ENCODE measurements around the gene GART.
"Not testable (repeated sequence)": the region's sequence is repeated elsewhere in the genome, so short reads cannot be mapped to it uniquely, and the experiment has no call there.

The GART gene

DNA sequence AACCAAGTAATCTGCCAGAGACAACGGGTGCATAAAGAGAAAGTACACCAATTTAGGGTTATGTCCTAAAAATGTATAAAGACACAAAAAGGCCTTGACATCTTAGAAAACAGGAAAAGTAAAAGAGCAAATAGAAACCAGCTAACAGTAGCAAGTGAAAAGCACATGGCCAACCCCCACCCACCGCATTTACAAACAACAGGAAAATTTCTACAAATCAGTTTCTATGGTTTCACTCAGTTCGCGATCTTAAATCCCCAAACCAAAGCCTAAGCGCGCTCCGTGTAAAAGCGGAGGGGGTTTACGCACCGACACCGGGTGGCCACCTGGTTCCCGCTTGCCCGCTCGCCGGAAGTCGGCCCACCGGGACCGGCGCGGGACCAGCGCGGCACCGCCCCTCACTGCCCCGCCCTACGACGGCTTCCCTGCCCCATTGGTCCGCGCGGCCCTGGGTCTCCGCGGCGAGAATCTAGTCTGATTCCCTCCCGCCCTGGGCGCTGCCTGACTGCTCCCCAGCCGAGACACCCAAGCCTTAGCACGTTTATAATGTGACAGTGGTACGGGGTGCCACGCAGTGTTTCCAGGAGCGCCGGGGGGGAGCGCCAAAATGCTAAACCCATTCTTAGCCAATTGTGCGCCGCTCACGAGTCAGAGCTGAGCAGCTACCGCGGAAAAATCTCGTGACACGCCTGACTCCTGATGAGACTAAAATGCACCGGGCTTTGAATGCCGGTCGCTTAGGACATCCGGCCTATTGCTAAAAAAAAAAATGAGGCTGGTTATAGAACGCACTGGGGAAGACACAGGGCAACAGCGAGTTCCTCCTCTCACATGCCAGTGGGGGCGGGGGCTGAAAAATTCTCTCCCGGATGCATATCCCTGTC, at the start of gene GART:
GART (minus strand) TSS at position 362 of the 884 bp plus-strand sequence. CDS start 2,802 bp downstream, outside the sequence.
- DNase-seq = peak; percentile 72

DNA sequence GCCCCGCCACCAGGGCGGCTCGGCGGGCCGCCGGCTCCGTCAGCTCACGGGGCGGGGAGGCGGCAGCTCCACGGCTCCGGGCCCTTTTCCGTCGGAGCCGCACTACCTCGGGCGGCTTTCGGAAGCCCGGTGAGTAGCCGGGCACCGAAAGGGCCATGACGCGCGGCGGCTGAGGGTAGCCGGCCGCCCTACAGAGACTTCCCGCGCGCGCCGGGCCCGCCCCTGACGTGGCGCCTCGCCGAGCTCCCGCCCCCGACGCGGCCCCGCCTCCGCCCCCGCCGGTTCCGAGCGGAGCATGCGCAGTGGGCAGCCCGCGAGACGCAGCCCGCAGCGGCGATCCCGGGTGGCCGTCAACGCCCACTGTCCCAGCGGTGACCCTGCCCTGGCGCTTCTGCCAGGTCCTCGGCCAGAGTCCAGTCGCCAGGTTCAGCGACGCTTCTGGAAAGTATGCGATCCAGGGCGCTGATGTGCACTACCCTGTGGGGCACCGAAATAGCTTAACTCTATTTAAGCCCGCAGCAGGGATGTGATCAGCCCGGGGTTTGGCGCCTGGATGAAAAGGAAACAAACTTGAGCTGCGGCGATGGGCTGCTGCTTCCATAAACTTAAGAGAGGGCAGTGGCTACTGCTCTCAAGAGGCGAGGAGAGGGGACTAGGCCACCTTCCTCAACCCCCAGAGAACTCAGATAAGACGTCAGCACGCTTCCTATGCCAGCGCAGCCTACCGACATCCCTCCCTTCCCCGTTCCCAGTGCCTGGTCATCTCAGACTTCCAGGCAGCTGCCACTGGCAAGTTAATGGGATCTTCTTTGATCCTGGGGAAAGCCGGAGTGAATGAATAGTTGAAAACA, 46.8 kb upstream of the GART start, which contains the start of gene DONSON:
DONSON (minus strand) TSS at position 200 of the 851 bp plus-strand sequence; CDS start at position 157, 43 bp downstream.
- peak; percentile 54 for DNase-seq

DNA sequence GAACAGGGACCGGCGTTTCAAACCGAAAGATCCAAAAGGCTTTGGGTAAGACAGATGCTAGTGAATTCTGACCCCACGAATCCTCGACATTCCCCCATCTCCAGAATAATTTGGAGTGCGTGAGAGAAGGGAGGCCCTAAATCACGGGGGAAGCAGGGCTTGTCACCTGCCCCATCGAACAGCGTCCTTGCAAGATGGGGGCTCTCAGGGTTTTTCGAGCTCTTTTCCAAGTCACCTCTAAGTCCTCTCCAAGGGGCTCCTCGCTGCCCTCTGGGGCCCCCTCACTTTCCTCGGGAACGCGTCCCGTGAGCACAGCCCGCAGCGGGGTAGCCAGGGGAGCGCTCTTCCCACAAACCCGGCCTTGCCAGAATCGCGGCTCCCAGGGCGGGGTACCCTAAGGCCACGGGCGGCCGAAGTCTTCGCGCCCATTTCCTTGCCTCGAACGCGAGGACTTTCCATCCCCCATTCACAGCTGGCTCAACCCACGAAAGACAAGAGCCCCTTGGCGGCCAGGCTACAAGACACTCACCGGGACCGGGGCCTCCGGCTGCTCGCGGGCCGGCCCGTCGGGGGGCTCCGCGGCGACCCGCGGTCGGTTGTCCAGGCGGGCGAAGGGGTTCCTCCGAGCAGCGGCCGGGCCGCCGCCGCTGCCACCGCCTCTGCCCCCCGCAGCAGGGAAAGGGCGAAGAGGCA, 46.0 kb upstream of the GART start:
- peak; percentile 11 for DNase-seq

DNA sequence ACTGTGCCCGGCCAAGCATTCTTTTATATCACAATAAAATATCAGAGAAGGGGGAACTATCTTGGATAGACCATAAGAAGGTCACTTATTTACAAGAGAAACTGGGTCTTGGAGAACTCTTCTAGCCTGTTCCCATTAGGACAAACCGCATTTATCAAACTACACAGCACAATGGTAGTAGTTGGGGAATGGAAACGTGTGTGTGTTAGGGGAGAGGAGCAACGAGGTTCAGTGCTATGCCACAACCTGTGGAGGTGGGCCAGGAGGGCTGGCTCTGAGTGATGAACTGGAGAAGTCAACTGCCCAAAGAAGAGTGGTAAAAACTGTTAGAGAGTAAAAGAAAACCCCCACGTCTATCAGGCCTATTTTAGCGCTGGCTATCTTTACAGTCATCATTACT, 45.0 kb upstream of the GART start:
- no peak for DNase-seq

DNA sequence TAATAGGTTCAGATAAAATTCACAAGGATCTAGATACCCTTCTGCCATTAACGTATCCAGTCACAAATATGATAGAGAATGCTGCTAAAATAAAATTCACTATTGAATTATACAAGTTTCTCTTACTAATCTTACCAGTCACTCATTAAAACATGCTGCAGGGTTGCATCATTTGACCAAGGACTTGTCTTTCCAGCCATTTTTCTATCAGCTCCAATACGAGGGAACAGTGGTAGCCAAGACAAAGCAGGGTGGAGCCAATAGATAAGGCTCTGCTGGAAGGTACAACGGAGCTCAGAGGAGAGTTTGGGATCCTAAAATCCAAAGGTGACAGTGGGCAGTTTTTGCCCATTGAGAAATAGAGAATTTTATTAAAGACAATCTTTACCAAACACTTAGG, 42.5 kb upstream of the GART start:
- DNase-seq = no peak

DNA sequence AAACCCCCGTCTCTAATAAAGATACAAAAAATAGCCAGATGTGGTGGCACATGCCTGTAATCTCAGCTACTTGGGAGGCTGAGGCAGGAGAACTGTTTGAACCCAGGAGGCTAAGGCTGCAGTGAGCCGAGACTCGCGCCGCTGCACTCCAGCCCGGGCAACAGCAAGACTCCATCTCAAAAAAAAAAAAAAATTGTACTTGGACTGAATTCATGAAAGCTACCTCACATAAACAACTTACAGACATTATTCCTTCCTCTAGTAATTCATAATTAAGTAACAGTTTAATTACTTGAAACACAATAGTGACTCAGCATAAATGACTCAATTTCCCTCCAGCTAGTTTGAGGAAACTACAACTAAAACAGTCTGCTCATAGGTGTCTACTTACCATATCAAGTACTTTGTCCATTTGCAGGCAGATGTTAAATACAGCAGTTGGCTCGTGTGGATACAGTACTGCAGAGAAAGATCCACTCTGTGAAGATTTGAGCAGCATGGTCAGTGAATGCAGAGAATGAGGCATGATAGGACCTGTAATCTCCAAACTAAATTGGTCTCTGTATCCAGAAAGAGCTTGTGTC, 37.1 kb upstream of the GART start:
- DNase-seq = no peak

DNA sequence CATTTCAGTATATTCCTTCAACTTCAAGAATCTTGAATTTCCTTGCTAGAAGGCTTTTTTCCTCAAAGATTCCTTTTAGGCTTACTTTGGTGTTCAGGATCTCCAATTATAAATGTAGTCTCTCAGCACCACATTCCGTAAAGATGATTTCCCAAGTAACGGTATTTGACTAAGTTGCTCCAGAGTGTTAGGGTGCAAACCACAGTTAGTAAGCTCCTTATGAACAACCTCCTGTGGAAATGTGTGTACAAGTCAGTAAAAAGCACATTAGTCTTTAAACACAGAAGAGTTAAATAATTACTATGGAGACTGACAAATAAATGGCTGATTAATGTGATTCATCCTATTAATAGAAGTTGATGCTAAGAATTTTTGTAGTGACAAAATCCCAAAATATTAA, 36.3 kb upstream of the GART start:
- no peak for DNase-seq

DNA sequence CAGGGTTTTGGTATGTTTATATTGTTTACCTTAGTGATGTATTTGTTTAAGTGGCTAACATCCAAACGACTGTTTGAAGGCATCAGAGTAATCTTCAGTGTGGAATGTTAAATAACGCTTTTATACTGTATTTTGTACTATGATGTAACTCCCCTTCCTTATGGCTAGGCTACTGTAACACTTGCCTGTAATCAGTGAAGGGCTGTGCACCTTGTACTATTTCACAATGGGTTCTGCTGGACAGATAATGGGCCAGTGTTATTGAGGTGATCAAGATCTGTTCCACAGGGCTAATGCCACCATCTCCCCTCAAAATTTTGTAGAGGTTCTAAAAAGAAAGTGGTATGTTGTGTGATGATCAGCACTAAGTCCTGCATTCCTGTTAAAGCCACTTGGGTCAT, 34.8 kb upstream of the GART start:
- DNase-seq = not testable (repeated sequence)

DNA sequence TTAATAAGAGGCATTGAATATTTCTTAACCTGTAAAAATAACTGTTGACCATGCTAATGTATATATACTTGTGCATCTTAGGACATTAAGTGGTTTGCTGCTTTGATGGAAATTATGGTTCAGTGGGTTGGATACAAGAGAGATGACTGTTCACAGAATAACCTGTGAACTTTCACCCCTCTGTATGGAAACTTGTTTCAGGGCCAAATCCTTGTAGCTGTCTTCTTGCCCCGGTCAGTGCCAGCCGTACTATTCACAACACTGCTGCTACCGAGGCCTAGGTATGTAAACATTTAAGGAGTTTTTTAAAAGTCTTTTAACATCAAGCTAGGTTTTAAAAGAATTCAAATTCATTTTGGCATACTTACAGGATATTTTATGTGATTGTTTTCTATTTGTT, 30.4 kb upstream of the GART start:
- no peak for DNase-seq

DNA sequence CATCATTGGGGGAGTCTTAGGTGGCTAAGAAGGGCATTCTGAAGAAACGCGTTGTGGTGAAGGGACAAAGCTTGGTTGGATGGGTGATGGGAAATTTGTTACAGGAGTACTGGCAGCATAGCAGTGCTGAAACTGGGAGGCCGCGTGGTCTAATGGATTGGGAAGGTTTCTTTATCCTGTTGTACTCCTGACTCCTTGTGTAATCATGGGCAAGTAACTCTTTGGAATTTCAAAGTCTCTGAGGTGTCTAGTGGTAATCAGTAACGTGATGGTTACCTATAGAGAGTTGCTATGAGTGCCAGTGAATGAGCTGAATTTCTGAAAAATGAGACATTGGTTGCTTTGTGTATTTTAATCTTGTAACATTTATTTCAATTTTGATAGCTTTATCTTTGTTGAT, 28.1 kb upstream of the GART start:
- DNase-seq = no peak

DNA sequence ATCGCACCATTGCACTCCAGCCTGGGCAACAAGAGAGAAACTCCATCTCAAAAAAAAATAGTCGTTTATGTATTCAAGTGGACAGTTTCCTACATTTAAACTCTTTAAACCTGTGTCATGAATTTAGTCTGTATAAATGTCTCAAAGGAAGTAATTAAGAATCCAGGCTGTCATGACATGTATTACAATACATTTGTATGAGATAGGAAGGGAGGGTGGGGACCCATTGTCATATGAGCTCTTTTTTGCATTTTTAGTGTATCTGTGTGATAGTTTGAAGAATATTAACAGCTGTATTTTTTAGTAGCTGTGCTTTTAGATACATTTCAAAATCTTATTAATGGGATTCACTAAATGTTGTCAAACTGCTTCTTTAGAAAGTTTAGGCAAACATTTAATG, 26.5 kb upstream of the GART start:
- no peak for DNase-seq

DNA sequence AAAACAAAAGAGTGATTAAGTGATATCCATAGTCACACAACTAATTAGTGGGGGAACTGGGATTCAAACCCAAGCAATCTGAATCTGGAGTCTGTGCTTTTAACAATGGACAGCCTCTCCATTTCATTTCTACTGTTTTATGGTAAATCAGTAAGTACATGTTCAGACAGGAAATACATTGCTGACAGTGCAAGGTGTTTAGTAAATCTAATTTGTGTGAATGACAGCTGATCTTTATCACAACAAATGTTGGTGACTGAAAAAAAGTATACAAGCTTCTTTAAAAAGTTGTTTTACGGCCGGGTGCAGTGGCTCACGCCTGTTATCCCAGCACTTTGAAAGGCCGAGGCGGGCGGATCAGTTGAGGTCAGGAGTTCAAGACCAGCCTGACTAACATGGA, 26.0 kb upstream of the GART start:
- no peak for DNase-seq

DNA sequence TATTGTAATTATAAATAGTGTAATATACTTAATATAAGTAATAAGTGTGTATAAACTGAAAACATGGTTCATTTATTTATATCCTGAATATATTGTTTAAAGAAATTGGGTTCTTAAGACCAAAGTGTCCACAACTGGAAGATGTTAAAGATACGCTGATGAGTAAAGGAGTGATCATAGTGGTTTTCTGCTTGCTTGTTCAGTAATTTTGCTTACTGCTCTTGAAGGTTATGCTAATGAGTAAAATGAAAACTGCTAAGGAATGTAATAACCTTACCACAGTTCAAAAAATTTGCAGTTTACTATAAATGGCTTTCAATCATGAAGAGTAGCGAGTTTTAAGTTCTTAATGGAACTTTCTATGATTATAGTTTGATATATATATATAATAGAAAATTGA, 24.6 kb upstream of the GART start:
- DNase-seq = no peak

DNA sequence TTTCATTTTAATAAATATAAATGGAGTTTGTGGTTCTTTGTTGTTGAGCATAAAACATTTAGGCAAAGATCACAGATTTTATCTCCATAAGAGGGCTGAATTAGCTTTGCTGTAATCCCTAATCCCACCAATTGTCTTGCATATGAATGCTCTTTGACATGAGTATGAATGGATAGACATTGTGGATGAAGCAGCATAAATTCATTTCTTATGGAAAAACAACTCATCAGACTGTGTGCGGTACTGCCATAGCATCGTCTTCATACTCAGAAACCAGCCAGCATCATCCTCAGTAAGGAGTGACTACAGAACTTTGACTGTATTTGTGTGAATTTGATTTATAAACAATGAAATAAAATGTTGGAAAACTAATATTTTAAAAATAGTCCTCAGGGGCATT, 20.5 kb upstream of the GART start:
- no peak for DNase-seq

DNA sequence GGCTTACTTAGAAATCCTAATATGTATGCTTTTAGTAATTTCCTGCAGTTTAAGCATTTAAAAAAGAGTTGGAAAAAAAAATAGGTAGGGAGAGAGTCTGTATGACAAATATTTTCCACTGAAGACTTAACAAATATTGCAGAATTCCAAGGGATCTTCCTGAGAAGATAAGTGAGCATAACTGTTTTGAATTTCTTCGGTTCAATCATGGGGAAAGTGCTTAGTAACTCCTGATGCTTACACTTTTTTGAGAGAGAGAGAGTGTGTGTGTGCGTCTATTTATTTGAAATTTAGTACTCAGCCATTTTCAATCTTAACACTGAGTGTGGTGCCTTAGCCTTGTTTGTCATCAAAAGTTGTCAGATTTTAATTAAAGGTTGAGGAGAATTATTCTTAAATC, 19.5 kb upstream of the GART start:
- DNase-seq = no peak

DNA sequence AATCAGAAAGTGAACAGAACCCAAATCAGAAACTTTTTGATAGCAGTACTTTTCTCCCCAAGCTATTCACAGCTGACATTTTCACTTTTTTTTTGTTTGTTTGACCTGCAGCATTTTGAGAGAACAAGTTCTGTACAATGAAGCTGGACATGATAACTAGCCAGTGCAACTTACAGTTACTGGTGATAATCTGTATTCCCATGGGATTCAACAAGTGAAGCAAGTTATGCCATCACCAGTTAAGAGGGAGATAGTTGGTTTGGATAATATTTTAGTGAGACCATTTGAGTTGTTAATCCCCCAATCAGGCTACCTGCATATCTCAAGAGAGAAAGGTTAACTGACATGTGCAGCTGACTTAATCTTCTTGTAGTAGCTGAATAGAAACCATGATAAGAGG, 19.0 kb upstream of the GART start:
- no peak for DNase-seq

DNA sequence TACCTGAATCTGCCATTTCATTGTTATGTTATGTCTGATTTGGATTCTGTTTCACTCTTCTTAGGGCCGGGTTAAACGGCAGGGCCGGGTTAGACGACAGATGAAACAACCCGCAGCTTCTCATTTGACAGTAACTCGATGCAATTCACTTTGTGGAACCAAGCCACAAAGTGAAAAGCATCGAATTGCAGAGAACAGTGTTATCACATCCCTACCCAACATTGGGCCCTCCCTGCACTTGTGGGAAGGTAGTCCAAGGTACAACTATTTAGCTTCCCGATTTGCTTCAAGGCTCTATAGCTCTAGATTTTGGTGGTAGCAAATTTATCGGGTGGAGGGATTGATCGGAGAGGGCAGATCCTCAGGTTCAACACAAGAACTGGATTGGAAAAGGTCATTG, 17.9 kb upstream of the GART start:
- DNase-seq = no peak

DNA sequence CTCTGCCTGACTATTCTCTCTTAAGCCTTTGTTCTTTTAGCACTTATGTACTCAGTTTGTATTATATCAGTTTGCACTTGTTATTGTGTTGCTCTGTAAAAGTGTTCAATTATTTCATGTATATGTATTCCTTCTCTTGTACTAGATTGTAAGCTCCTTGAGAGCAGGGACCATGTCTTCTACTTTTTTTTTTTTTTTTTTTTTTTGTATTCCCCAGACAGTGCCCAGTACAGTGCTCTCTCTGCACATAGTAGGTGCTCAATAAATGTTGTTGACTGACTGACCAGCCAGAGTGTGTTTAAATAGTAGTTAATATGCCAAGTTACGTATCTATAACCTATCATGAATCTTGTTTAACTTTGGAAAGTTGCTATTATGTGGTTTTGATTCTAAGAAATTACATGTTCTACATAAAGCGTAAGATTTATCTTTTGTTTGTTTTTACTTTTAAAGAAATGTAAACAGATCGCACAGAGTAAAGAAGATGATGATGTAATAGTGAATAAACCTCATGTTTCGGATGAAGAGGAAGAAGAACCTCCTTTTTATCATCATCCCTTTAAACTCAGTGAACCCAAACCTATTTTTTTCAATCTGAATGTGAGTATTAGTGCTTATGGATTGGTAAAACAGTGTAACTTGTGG, 17.0 kb upstream of the GART start:
- DNase-seq = no peak

DNA sequence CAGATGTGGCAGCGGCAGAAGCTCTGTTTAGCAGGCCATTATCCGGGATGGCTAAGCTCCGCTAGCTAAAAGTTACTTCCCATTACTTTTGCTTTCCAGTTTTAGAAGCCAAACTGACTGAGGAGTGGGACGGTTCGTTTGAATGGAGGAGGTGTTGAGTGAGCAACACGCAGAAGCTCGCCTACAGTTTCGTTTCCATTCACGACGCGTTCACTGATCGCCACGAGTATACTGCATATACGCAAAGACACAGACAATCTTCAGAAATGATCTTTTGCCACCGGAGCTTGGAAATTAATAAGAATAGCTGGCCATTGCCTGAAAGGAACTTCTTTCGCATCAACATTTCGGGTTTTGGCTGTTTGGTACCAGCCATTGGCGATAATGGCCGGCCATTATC, 15.5 kb upstream of the GART start:
- DNase-seq = no peak

DNA sequence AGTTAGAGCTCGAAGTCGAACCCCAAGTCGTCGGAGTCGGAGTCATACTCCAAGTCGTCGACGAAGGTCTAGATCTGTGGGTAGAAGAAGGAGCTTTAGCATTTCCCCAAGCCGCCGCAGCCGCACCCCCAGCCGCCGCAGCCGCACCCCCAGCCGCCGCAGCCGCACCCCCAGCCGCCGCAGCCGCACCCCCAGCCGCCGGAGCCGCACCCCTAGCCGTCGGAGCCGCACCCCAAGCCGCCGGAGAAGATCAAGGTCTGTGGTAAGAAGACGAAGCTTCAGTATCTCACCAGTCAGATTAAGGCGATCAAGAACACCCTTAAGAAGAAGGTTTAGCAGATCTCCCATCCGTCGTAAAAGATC, 13.0 kb upstream of the GART start:
- DNase-seq = no peak

DNA sequence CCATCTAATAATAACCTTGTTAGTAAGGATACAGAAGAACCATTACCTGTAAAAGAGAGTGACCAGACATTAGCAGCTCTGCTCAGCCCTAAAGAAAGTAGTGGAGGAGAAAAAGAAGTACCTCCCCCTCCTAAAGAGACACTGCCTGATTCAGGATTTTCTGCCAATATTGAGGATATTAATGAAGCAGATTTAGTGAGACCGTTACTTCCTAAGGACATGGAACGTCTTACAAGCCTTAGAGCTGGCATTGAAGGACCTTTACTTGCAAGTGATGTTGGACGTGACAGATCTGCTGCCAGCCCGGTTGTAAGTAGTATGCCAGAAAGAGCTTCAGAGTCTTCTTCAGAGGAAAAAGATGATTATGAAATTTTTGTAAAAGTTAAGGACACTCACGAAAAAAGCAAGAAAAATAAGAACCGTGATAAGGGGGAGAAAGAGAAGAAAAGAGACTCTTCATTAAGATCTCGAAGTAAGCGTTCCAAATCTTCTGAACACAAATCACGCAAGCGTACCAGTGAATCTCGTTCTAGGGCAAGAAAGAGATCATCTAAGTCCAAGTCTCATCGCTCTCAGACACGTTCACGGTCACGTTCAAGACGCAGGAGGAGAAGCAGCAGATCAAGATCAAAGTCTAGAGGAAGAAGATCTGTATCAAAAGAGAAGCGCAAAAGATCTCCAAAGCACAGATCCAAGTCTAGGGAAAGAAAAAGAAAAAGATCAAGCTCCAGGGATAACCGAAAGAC, 12.5 kb upstream of the GART start:
- no peak for DNase-seq
